HG03521 (cell line): ENCODE results near the gene FAM110D.

Source experiments
- ATAC-seq: cut with Tn5 transposase; IDR thresholded peaks from one replicate; pipeline ENCODE4 v1.9.1; 2021; ENCODE audit warnings: mild to moderate bottlenecking, moderate library complexity; ENCODE audit not compliant: unreplicated experiment

Gene FAM110D

DNA sequence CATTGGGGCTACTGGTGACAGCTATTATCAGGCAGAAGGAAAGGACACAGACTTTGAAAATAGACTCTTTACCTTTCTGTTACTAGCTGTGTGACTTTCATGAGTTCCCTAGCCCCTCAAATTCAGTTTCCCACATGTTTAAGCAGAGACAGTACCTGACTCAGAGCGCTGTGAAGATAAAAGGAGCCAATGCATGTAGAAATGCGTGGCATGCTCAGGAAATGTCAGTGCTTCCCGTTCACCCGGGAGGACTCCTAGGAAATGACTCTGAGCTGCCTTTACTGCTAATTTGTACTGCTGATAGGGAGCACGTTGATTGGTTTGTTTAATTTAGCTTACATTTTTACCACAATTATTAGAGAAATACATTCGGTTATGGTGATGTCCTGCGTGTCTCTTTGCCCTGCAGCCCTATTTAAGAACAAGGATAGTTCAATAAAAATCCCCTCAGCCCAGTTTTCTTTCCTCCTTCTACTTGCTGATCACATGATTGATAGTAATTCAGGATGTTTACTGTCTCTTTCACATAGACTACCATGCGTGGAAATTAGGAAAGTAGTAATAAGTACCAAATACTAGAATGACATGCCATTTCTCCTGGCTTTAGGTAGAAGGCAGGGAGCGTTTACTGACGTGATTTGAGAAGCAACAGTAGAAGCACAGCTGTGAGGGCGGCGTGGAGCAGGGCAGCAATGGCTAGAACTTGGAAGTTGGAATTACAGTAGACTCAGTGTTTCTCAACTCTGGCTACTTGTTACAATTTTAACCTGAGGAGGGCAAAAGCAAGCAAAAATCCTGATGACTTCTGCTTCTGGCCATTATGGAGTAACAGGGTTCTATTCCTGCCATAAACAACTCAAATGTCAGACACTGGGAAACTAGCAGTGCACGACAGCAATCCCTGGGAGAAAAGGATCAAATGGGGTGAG, 31.4 kb upstream of the FAM110D start:
- ATAC-seq: no peak

DNA sequence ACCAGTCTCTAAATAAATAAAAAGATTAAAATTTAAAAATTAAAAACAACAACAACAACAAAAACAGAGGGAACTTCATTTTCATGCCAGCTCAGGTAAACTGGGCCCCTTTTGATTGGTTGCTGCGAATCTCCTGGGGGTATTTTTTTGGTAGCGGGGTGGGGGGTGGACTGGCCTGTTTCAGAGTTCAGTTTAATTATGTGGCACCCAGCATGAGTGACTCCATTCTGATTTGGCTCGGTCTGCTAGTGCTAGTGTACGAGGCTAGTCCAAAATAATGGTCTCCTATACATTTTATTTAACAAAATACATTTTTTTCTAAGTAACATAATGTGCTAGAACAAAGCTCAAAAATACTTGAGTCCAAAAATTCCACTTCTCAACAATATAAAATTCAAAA, 29.1 kb upstream of the FAM110D start:
- ATAC-seq: no peak

GRCh38 chr1:26130695-26131094, 28.2 kb upstream of the FAM110D start:
- no peak for ATAC-seq

- no peak for ATAC-seq
Observed at GRCh38 chr1:26132128-26132833, 26.6 kb upstream of the FAM110D start.

- ATAC-seq: no peak
Observed at GRCh38 chr1:26132834-26133167, 26.1 kb upstream of the FAM110D start.

DNA sequence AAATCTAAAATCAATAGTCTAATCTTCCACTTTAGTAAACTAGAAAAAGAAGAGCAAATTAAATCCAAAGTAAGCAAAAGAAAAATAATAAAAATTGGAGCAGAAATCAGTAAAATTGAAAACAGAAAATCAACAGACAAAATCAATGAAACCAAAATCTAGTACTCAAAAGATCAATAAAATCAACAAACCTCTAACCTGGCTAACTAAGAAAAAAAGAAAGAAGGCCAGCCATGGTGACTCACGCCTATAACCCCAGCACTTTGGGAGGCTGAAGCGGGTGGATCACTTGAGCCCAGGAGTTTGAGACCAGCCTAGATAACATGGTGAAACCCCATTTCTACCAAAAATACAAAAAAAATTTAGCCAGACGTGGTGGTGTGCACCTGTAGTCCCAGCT, 24.4 kb upstream of the FAM110D start:
- no peak for ATAC-seq

- ATAC-seq: no peak
Observed at GRCh38 chr1:26138974-26139558, 19.8 kb upstream of the FAM110D start.

DNA sequence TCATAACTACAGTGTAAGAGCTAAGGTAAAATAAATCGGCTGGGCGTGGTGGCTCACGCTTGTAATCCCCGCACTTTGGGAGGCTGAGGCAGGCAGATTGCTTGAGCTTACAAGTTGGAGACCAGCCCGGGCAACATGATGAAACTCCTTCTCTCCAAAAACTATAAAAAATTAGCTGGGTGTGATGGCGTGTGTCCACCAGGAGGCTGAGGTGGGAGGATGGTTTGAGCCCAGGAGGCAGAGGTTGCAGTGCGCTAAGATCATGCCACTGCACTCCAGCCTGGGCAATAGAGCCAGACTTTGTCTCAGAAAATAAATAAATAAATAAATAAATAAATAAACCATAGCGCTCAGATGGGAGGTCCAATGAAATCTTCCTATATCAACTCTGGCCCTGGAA, 16.7 kb upstream of the FAM110D start:
- ATAC-seq: no peak

DNA sequence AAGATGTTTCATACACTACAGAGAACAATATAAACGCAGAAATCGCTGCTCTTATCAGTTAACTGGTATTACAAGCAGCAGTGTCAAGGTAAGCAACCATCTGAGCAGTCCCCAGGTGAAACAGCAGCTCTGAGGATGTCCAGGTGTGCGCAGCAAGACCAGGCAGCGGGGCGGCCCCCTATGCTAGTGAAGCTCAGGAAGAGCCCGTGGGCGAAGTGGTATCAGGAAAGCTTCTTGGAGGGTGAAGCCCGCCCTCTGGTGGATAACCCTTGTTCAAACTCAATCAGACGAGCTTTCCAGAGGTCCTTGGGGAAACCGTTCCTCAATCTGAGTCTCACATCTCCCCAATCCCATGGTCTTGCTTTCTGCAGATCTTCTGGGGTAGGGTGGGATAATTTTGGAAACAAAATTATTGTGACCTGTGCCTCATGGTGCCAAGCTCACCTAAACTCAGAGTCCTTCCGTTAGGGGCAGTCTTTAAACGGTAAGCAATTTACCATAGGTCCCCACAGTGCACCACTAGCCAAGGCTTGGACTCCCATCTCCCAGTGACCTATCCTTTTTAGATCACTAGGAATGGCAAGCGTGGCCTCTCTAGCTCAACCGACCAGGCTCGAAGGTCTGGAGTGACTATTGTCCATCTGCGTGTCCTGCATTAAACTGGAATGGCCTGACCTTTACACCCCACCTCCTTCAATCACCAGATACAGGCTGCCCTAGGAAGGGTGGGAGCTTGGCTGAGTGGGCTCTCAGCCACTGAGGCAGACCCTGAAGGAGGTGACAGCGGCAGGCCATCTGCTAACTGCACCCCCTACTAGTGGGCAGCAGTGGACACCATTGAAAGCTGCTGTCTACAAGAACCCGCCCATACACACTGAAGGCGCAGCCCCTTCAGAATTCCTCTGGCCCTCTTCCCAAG, 13.6 kb upstream of the FAM110D start:
- ATAC-seq: no peak

GRCh38 chr1:26145960-26146294, 13.0 kb upstream of the FAM110D start:
- no peak for ATAC-seq

DNA sequence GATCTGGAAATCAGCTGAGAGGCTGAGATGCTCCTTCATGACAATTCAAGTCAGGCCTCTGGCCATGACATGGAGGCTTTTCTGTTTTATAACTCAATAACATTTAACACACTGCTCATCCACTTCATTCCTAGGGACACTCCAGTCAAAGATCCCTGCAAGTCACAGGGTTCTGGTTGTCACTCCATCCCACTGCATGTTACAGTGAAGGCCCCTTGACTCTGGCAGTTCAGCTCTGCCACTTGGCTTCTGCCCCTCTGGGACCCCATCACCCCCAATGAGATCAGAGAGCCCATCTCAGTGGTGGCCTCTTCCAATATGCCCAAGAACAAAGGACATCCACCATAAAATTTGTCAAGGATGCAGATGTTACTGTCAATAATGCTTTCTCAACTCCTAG, 10.0 kb upstream of the FAM110D start:
- ATAC-seq: no peak

GRCh38 chr1:26153966-26154532, 4.8 kb upstream of the FAM110D start:
- no peak for ATAC-seq

DNA sequence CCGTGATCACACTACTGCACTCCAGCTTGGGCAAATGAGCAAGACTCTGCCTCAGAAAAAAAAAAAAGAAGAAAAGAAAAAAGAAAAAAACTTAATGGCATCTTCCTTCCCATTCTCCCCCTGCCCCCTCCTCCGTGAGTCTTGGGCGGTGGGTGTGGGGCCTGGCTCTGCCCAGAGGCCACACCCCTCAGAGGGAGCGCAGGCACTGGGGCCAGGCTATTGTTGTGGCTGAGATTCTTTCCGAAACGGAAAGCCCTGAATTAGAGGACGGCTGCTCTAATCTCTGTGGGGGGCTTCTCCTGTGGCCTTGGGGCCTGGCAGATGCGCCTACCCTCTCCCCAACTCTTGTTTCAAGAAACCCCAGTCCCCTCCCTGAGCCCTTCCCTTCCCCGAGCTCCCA, 4.1 kb upstream of the FAM110D start:
- no peak for ATAC-seq

- no peak for ATAC-seq
Observed at GRCh38 chr1:26155370-26156284, 3.3 kb upstream of the FAM110D start.

GRCh38 chr1:26156285-26157038, 2.4 kb upstream of the FAM110D start:
- ATAC-seq: no peak

- ATAC-seq: no peak
Observed at GRCh38 chr1:26158271-26158907, 490 bp upstream of the FAM110D start.

- no peak for ATAC-seq
Observed at GRCh38 chr1:26159743-26160039, 812 bp downstream of the FAM110D start.

DNA sequence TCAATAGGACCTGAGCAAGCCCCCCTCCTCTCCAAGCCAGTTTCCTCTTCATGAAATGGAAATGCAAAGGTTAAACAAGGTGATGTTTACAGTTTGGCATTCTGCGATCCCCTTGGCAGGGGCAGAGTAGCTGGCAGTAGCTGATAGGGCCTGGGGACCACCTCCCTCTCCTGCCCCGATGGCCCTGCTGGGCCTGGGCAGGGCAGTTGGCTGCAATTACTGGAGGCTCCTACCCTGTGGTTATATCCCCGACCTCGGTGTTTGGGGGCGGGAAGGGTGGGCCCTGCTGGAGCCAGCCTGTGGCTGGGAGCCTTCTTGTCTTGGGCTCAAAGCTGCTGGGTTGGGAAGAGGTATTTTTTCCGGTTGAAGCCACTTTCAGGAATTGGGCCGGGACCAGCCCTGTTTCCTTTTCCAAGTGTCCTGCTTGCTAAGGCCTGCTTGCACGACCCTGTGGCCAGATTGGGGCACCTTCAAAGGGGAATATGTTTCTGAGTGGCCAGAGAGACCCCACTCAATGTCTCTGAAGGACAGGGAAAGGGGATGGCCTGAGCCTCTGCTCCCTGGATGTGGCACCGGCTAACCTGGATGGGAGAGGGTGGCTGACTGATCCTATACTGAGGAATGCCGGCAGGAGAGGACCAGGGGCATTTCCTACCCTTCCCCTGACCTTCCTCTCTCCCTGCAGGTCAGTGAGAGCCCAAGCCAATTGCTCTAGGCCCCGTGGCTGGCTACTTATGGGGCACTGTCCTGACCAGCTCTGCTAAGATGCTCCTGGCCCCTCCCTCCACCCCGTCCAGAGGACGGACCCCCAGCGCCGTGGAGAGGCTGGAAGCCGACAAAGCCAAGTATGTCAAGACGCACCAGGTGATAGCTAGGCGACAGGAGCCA, 1.9 kb downstream of the FAM110D start:
- no peak for ATAC-seq
